OCI-LY3 (cell line): ENCODE data around the gene ADORA2A.

Experiments used
- H2AFZ ChIP-seq: fragments of 200-600, 300-600 bp; shearing (Covaris generic); 2 replicates; pipeline ENCODE4 v1.6.0; 2014; ENCODE audit warnings: antibody characterized with exemption, low read depth, low read length
- H3K27ac ChIP-seq: fragments of 200-600, 300-600 bp; sonication (generic); 2 replicates; pipeline ENCODE4 v1.5.1; 2014; ENCODE audit warnings: mild to moderate bottlenecking, low read length, moderate library complexity, mixed read lengths
- H3K27me3 ChIP-seq: fragments of 200-600, 300-600 bp; sonication (generic); 2 replicates; pipeline ENCODE4 v1.6.1; 2014; ENCODE audit warnings: low read depth, low read length, mixed read lengths
- H3K36me3 ChIP-seq: fragments of 200-600, 300-600 bp; sonication (generic); replicated peaks from 2 replicates; pipeline ENCODE3; 2014; ENCODE audit warnings: low read depth, low read length, mixed read lengths
- H3K4me1 ChIP-seq: fragments of 300-600, 200-600 bp; sonication (generic); 2 replicates; pipeline ENCODE4 v1.6.1; 2014; ENCODE audit warnings: low read length, mixed read lengths
- H3K4me2 ChIP-seq: fragments of 200-600, 300-600 bp; sonication (generic); 2 replicates; pipeline ENCODE4 v1.6.1; 2014; ENCODE audit warnings: low read length, mixed read lengths
- H3K4me3 ChIP-seq: fragments of 300-600, 200-600 bp; sonication (generic); 2 replicates; pipeline ENCODE4 v1.5.1; 2014; ENCODE audit warnings: antibody characterized with exemption, mild to moderate bottlenecking, low read length, moderate library complexity
- H3K79me2 ChIP-seq: fragments of 300-600, 200-600 bp; shearing (Covaris generic); 2 replicates; pipeline ENCODE4 v1.6.1; 2014; ENCODE audit warnings: mild to moderate bottlenecking, low read length, mixed read lengths
- H3K9ac ChIP-seq: fragments of 300-600, 200-600 bp; shearing (Covaris generic); 2 replicates; pipeline ENCODE4 v1.6.0; 2014; ENCODE audit warnings: mild to moderate bottlenecking, low read length, moderate library complexity
- H3K9me3 ChIP-seq: fragments of 200-600, 300-600 bp; shearing (Covaris generic); 2 replicates; pipeline ENCODE4 v1.6.1; 2014; ENCODE audit warnings: low read length, mixed read lengths; ENCODE audit not compliant: insufficient read depth
- H4K20me1 ChIP-seq: fragments of 200-600, 300-600 bp; sonication (generic); 2 replicates; pipeline ENCODE4 v1.6.1; 2016; ENCODE audit warnings: low read length, mixed read lengths; ENCODE audit not compliant: insufficient read depth
- EZH2phosphoT487 ChIP-seq: fragments of 200-600 bp; shearing (Covaris generic); IDR thresholded peaks from 2 replicates; pipeline ENCODE4 v1.6.1; 2018; ENCODE audit warnings: antibody characterized with exemption, mixed run types, low read depth
- TF ChIP-seq, protein P1 (sequence below): fragments of 200-600, 300-600 bp; sonication (generic); IDR thresholded peaks from 2 replicates; pipeline ENCODE4 v1.5.1; 2014; ENCODE audit warnings: antibody characterized with exemption, low read length, low read depth

The ADORA2A gene

DNA sequence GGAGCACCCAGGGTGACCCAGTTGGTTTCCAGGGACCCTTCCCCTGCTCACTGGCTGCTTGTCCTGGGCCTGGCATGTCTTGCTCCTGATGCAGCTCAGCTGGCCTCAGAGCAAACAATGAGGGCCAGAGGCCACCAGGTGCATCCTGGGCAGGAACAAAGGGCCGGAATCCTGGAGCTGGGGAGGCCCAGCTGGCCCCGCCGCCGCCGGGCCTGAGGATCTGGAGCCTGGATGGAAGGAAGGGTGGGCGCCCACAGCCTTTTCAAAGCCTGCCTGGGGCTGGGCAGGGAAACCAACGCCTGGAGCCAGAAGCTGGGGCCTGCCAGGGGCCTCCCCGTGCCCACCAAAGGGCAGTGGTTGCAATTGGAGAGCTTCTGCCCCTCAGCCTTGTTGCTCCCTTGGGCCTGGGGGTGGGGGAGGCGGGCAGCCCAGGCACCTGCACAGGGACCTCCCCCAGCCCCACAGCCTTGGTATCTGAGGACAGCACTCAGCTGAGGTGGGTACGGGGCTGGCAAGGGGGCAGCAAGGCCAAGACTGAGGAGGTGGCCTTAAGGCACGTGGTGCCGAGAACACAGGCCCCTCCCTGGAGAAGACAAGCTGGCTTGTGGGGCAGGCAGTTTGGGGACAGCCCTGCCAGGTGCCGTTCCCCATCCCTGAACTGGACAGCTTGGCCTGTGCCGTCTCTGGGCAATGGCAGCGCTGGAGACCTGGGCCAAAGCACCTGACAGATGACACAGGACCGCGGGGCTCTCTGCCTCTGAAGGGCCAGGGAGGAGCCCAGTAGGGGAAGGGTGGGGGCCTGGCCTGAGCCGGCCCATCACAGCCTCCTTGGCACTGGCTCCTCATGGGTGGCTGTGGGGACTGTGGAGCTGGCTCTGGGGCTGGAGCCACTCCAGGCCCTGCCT lies 7.1 kb upstream of the ADORA2A start:
- H2AFZ ChIP-seq, result no peak overlapping the region
- H3K4me2 ChIP-seq, result no peak overlapping the region
- TF ChIP-seq, protein P1, sequence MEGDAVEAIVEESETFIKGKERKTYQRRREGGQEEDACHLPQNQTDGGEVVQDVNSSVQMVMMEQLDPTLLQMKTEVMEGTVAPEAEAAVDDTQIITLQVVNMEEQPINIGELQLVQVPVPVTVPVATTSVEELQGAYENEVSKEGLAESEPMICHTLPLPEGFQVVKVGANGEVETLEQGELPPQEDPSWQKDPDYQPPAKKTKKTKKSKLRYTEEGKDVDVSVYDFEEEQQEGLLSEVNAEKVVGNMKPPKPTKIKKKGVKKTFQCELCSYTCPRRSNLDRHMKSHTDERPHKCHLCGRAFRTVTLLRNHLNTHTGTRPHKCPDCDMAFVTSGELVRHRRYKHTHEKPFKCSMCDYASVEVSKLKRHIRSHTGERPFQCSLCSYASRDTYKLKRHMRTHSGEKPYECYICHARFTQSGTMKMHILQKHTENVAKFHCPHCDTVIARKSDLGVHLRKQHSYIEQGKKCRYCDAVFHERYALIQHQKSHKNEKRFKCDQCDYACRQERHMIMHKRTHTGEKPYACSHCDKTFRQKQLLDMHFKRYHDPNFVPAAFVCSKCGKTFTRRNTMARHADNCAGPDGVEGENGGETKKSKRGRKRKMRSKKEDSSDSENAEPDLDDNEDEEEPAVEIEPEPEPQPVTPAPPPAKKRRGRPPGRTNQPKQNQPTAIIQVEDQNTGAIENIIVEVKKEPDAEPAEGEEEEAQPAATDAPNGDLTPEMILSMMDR, result no peak
- TF ChIP-seq EZH2phosphoT487, result no peak
- peaks cover 8% of the 10 kb centered on the region for H3K36me3 ChIP-seq
- H3K79me2 ChIP-seq, result no peaks in the 10 kb centered on the region
- peaks cover 8% of the 10 kb centered on the region for H3K27me3 ChIP-seq
- no peak overlapping the region for H3K4me3 ChIP-seq
- peaks cover 10% of the 10 kb centered on the region; the same call in 1 of the 2 replicates for H3K4me1 ChIP-seq
- no peaks in the 10 kb centered on the region for H3K9me3 ChIP-seq
- no peak overlapping the region for H3K9ac ChIP-seq
- no peak overlapping the region for H3K27ac ChIP-seq
- peaks cover 3% of the 10 kb centered on the region; the same call in 1 of the 2 replicates for H4K20me1 ChIP-seq

DNA sequence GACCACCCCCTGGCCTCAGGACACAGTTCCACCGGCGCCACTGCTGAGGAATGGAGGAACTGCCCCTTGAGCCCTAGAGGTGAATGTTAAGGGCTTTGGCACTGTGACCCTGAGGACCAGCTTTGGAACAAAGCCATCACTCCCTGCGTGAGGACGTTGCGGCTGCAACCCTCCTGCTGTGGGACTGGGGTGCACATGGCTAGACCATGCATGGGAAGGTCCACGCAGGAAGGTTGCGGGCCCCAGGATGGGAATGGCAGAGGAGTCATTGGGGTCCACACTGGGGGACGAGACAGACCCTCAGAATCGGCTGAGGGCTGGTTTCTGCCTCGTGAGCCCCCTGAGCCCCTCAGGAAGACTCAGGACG lies 6.4 kb upstream of the ADORA2A start:
- H3K4me1 ChIP-seq, result peaks cover 15% of the 10 kb centered on the region
- peaks cover 15% of the 10 kb centered on the region for H3K27me3 ChIP-seq
- H4K20me1 ChIP-seq, result peaks cover 3% of the 10 kb centered on the region; the same call in 1 of the 2 replicates
- H3K36me3 ChIP-seq, result peaks cover 5% of the 10 kb centered on the region
- H3K79me2 ChIP-seq, result no peaks in the 10 kb centered on the region
- no peak overlapping the region for H2AFZ ChIP-seq
- no peak overlapping the region for H3K9ac ChIP-seq
- H3K4me2 ChIP-seq, result no peak overlapping the region
- no peak overlapping the region for H3K4me3 ChIP-seq
- no peaks in the 10 kb centered on the region for H3K9me3 ChIP-seq
- H3K27ac ChIP-seq, result no peak overlapping the region
- TF ChIP-seq, protein P1, result no peak
- no peak for TF ChIP-seq EZH2phosphoT487

DNA sequence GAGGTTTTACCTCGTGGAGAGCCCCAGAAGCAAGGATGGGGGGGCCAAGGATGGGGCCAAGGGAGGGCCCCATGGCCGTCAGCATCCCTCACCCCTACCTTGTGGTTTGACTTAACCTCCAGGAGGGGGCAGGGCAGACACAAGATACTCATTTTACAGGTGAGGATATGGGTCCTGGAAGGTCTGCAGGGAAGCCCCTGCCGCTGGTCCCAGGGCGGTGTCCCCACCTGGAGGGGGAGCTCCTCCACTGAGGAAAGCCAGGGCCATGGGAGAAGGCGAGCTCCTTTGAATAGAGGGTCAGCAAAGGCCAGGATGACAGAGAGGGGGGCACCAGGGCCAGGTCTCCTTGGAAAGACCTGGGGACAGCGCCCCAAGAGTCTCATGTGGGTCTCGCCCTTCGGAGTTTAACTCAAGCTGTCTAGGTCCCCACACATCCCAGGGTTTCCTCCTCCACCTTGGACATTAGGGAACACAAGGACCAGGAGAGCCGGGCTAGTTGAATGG lies 5.9 kb upstream of the ADORA2A start:
- peaks cover 3% of the 10 kb centered on the region; the same call in 1 of the 2 replicates for H4K20me1 ChIP-seq
- H3K9ac ChIP-seq, result no peak overlapping the region
- H3K27ac ChIP-seq, result no peak overlapping the region
- no peaks in the 10 kb centered on the region for H3K79me2 ChIP-seq
- H3K36me3 ChIP-seq, result peaks cover 4% of the 10 kb centered on the region
- H3K4me3 ChIP-seq, result no peak overlapping the region
- H3K4me2 ChIP-seq, result no peak overlapping the region
- H3K27me3 ChIP-seq, result peaks cover 20% of the 10 kb centered on the region
- no peak overlapping the region for H2AFZ ChIP-seq
- no peaks in the 10 kb centered on the region for H3K9me3 ChIP-seq
- peaks cover 21% of the 10 kb centered on the region for H3K4me1 ChIP-seq
- TF ChIP-seq EZH2phosphoT487, result no peak
- TF ChIP-seq, protein P1, result peak; percentile 92

DNA sequence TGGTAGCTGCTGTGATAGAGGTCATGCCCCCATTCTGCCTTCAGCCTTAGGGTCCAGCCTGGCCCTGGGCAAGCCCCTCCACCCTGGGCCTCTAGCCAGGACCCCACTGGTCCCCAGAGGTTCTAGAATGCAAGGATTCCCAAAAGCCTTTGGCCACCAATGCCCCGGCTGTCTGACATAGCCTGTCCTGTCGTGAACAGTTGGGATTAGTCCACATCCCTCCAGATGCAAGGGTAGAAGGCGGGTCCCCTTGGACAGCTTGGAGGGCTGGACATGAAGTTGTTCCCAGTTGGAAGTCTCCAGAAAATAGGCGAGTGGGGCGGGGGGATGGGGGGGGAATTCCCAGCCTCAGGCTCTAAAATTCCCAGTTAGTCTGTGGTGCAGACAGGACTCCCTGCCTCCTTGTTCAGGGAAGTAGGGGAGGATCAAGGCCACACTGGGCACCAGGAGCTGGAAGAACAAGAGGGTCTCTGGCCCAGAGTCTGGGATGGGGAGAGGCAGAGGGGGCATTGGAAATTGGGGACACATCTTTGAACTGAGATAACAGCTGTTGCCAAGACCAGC lies 5.2 kb upstream of the ADORA2A start:
- no peak overlapping the region for H3K27ac ChIP-seq
- no peak overlapping the region for H3K4me3 ChIP-seq
- H3K4me2 ChIP-seq, result no peak overlapping the region
- H3K9ac ChIP-seq, result no peak overlapping the region
- peaks cover 23% of the 10 kb centered on the region for H3K27me3 ChIP-seq
- no peak for TF ChIP-seq EZH2phosphoT487
- TF ChIP-seq, protein P1, result no peak
- no peaks in the 10 kb centered on the region for H3K79me2 ChIP-seq
- peaks cover 2% of the 10 kb centered on the region for H3K36me3 ChIP-seq
- H3K4me1 ChIP-seq, result peaks cover 28% of the 10 kb centered on the region
- peaks cover 3% of the 10 kb centered on the region; the same call in 1 of the 2 replicates for H4K20me1 ChIP-seq
- H3K9me3 ChIP-seq, result no peaks in the 10 kb centered on the region
- no peak overlapping the region for H2AFZ ChIP-seq
